Ovary (tissue), 9 donors: ENCODE data around the gene NR1H2. TPM values are rescaled to one million over a fixed set of nuclear protein-coding genes. Genes with fewer than 3 reads are reported as not detected.

Source experiments
- DNase-seq, 5 donors: peaks; one replicate each; pipeline ENCODE4 v3.0.0-alpha.2; 2019 to 2020
- H3K27ac ChIP-seq, 2 donors: fragments of 200-600 bp; one replicate each; pipeline versions ENCODE4 v1.5.1 to v1.8.0; 2019 to 2022
- H3K27me3 ChIP-seq: fragments of 200-600 bp; one replicate; pipeline ENCODE4 v1.8.0; 2022
- H3K36me3 ChIP-seq: fragments of 200-600 bp; sonication (generic); one replicate; pipeline ENCODE4 v1.5.1; 2019
- H3K4me1 ChIP-seq: one replicate; pipeline ENCODE4 v1.8.1; 2013; ENCODE audit warnings: mild to moderate bottlenecking, moderate library complexity; ENCODE audit not compliant: insufficient read depth
- H3K4me3 ChIP-seq: fragments of 200-600 bp; sonication (generic); one replicate; pipeline ENCODE4 v1.5.1; 2017
- H3K9me3 ChIP-seq, 2 donors: fragments of 200-600 bp in 1 of 2; sonication (generic) in 1 of 2; one replicate each; pipeline versions ENCODE4 v1.5.1 to v1.8.1; 2013 to 2019; ENCODE audit warnings: mild to moderate bottlenecking in 1 of 2, moderate library complexity in 1 of 2
- EP300 ChIP-seq: sonication (generic); formaldehyde crosslinking; IDR thresholded peaks from one replicate; pipeline ENCODE4 v1.6.1; 2017; ENCODE audit warnings: antibody characterized with exemption
- POLR2A ChIP-seq: fragments of 450-650 bp; IDR thresholded peaks from one replicate; pipeline ENCODE4 v1.6.1; 2017; ENCODE audit warnings: antibody characterized with exemption, mild to moderate bottlenecking, moderate library complexity
- whole genome bisulfite sequencing, 3 donors: extraction: QIAGEN DNeasy Blood & Tissue Kit in 1 of 3; methylation state at CpG; one replicate each; pipeline versions ENCODE4 v1.1.5 to v1.1.7; 2013 to 2017; 5-methylcytosine and 5-hydroxymethylcytosine counted together
- intact Hi-C, 4 donors: fragments of 100-400 bp; cut with DNase I; formaldehyde crosslinking; loops; one replicate each; pipeline versions ENCODE4 v1.11.0 to v1.15.1; 2022 to 2023
- polyA plus RNA-seq, 2 donors: library from polyadenylated mRNA; stranded (reverse); fragments of 200-250 nt in 1 of 2; fragments of 350-450 nt in 1 of 2; fragmentation: Illumina TruSeq in 1 of 2; extraction: RNeasy Lipid Tissue Mini Kit (QIAGEN cat#74804) in 1 of 2; gene quantifications; one replicate each; pipeline ENCODE4 v1.2.3, GENCODE V29; 2013 to 2014
- total RNA-seq, 7 donors: library from RNA; depleted of rRNA in 2 of 7; stranded (reverse); fragments of >200 nt in 2 of 7; fragmentation: NEBNext Ultra II Directional in 3 of 7; extraction: Animal tissue kit (Norgen Biotek cat#: 25700) in 3 of 7; gene quantifications; one replicate each; pipeline versions ENCODE4 v1.1.0 to v1.2.4, GENCODE V29; 2016 to 2023
- TF ChIP-seq, protein P1 (sequence below), 3 donors: fragments of 450-650 bp in 2 of 3; fragments of 200-600 bp in 1 of 3; IDR thresholded peaks; one replicate each; pipeline versions ENCODE4 v1.5.1 to v1.8.0; 2016 to 2022; ENCODE audit warnings: antibody characterized with exemption in 3 of 3, mild to moderate bottlenecking in 1 of 3
- donor health status: DM: no; HTN: no; CAD: no; lungs with moderate emphysema.
- donor health status: DM: no; HTN: no; CAD: no.
- donor health status: Bipolar disorder and iron deficiency.
- donor health status: DM: yes; HTN: yes; CAD: no.
- donor health status: DM: no; HTN: no; CAD: no.
- donor health status: DM: yes; HTN: yes; CAD: no.

NR1H2 gene
- total and polyA plus RNA-seq, 9 donors = 11.5 to 84.2 (median 62.3) TPM

DNA sequence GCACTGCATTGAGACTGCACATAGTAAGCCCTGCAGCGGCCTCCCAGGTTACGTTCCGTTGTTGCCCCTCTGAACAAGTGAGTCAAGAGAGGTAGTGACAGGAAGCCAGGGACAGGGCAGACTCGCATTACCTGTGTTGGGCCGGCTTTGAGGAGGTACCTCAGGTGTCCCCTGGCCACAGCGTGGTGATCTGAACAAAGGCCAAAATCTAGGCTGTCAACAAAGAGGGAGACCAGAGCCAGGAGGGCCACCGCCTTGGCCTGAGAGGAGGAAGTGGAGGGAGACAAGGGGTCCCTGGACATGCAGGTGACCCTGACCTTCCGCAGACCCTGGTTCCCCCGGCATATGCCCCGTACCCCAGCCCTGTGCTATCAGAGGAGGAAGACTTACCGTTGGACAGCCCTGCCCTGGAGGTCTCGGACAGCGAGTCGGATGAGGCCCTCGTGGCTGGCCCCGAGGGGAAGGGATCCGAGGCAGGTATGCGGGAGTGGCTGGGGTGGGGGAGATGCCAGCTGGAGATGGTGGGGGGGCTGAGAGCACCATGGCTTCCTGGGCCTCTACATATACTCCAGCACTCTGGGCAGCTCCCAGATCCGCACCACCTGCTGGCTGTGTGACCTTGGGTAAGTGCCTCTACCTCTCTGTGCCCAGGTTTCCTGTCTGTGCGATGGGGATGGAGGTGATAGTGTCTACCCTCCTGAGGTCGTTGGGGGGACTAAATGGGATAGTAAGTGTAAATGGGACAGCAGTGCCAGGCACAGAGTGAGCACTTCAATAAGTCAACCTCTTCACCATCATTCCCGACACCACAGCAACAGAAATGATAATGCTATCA lies 47.2 kb downstream of the NR1H2 start:
- no peaks in the 10 kb centered on the region for H3K27me3 ChIP-seq
- intact Hi-C loops = no loop called here

DNA sequence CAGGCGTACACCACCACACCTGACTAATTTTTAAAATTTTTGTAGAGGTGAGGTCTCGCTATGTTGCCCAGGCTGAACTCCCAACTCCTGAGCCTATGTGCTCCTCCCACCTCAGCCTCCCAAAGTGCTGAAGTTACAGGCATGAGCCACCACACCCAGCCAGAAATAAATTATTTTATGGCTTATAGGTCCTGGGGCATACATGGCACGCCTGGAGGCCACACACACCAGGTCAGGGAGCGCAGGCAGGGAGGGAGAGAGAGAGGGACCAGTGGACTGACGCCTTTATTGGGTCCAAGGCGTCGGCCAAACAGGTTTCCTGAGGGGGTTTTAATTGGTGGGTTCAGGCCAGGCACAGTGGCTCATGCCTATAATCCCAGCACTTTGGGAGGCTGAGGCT lies 49.3 kb downstream of the NR1H2 start:
- 59 to 79% (median 73%) methylated on average over 7 of the region's 7 CpGs for WGBS, 3 donors
- no peak overlapping the region for H3K27ac ChIP-seq
- intact Hi-C loops = no loop called here
- peaks cover 3% of the 10 kb centered on the region for H3K4me1 ChIP-seq
- H3K4me3 ChIP-seq = no peak overlapping the region
- H3K9me3 ChIP-seq = no peaks in the 10 kb centered on the region
- TF ChIP-seq POLR2A (no peak), EP300 (no peak)
- TF ChIP-seq, protein P1, sequence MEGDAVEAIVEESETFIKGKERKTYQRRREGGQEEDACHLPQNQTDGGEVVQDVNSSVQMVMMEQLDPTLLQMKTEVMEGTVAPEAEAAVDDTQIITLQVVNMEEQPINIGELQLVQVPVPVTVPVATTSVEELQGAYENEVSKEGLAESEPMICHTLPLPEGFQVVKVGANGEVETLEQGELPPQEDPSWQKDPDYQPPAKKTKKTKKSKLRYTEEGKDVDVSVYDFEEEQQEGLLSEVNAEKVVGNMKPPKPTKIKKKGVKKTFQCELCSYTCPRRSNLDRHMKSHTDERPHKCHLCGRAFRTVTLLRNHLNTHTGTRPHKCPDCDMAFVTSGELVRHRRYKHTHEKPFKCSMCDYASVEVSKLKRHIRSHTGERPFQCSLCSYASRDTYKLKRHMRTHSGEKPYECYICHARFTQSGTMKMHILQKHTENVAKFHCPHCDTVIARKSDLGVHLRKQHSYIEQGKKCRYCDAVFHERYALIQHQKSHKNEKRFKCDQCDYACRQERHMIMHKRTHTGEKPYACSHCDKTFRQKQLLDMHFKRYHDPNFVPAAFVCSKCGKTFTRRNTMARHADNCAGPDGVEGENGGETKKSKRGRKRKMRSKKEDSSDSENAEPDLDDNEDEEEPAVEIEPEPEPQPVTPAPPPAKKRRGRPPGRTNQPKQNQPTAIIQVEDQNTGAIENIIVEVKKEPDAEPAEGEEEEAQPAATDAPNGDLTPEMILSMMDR (IDR thresholded peaks at IDR 0.05) = no peak
- no peaks in the 10 kb centered on the region for H3K27me3 ChIP-seq
- DNase-seq = no peak
- no peaks in the 10 kb centered on the region for H3K36me3 ChIP-seq

More for the DNA sequence above, 47.2 kb downstream of the NR1H2 start:
- TF ChIP-seq POLR2A = no peak
- no peak for TF ChIP-seq EP300
- TF ChIP-seq, protein P1 (IDR thresholded peaks at IDR 0.05) = no peak
- H3K36me3 ChIP-seq = no peaks in the 10 kb centered on the region
- 68 to 77% (median 71%) methylated on average over 22 of the region's 22 CpGs for WGBS, 3 donors
- H3K9me3 ChIP-seq = no peaks in the 10 kb centered on the region
- no peak overlapping the region for H3K27ac ChIP-seq
- no peak overlapping the region for H3K4me3 ChIP-seq
- no peak for DNase-seq
- H3K4me1 ChIP-seq = peaks cover 3% of the 10 kb centered on the region

DNA sequence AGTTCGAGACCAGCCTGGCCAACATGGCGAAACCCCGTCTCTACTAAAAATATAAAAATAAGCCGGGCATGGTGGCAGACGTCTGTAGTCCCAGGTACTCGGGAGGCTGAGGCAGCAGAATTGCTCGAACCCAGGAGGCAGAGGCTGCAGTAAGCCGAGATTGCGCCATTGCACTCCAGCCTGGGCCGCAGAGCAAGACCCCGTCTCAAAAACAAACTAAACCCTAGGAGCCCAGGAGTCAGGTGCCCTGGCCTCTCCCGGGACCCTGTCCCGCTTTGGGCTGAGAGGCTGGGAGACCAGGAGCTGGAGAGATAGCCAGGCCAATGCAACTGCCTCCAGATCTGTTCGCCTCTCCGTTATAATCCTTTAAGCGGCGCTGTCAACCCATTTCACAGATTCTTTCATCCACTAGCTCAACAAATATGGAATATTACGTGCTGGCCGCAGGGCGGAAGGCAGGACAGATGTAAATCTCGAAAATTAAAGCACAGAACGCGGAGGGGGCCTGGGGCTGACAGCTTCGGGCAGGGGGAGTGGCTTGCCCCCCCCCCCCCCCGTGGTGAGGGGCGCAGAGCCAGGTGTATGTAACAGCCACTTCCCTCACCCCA lies 51.2 kb downstream of the NR1H2 start:
- H3K36me3 ChIP-seq = no peaks in the 10 kb centered on the region
- no peaks in the 10 kb centered on the region for H3K27me3 ChIP-seq
- intact Hi-C loops = no loop called here
- H3K4me3 ChIP-seq = no peak overlapping the region
- H3K4me1 ChIP-seq = peaks cover 3% of the 10 kb centered on the region
- no peak for TF ChIP-seq EP300
- TF ChIP-seq, protein P1 (IDR thresholded peaks at IDR 0.05) = no peak
- no peak for TF ChIP-seq POLR2A
- no peaks in the 10 kb centered on the region for H3K9me3 ChIP-seq
- no peak overlapping the region for H3K27ac ChIP-seq
- WGBS, 3 donors = 70 to 75% (median 73%) methylated on average over 26 of the region's 26 CpGs
- DNase-seq = no peak

DNA sequence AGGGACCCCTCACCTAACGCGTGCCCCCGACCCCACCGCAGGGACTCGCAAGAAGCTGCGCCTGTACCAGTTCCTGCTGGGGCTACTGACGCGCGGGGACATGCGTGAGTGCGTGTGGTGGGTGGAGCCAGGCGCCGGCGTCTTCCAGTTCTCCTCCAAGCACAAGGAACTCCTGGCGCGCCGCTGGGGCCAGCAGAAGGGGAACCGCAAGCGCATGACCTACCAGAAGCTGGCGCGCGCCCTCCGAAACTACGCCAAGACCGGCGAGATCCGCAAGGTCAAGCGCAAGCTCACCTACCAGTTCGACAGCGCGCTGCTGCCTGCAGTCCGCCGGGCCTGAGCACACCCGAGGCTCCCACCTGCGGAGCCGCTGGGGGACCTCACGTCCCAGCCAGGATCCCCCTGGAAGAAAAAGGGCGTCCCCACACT lies 51.8 kb downstream of the NR1H2 start:
- Histone ChIP-seq H3K4me1 (peaks cover 3% of the 10 kb centered on the region), H3K4me3 (no peak overlapping the region), H3K36me3 (no peaks in the 10 kb centered on the region), H3K27me3 (no peaks in the 10 kb centered on the region), H3K27ac (no peak overlapping the region), H3K9me3 (no peaks in the 10 kb centered on the region)
- no peak for TF ChIP-seq EP300
- TF ChIP-seq POLR2A = no peak
- TF ChIP-seq, protein P1 (IDR thresholded peaks at IDR 0.05) = no peak
- WGBS, 3 donors = 4 to 10% (median 8%) methylated on average over 36 to 38 of the region's 38 CpGs
- DNase-seq = peak; percentile 76 to 95 (median 83)
- intact Hi-C loops = no loop called here
